LNCaP clone FGC (cell line): Measurements from ENCODE around the gene FUT7.

Source experiments
- DNase-seq: peaks from one replicate; pipeline ENCODE4 v3.0.0-alpha.2; 2011; ENCODE audit warnings: low read depth
- H3K4me3 ChIP-seq: 2 replicates; pipeline ENCODE4 v1.5.1; 2011; ENCODE audit warnings: mild to moderate bottlenecking, low read depth, low read length, control low read depth
- CTCF ChIP-seq: IDR thresholded peaks from 2 replicates; pipeline ENCODE4 v1.5.1; 2012; ENCODE audit warnings: mild to moderate bottlenecking; ENCODE audit not compliant: control insufficient read depth, insufficient read depth; ENCODE audit errors: extremely low read depth

FUT7 gene

GRCh38 chr9:137046088-137046787 is 14.3 kb upstream of the FUT7 start, which contains the start of gene NPDC1:
Gene NPDC1, minus strand, starts transcription at chr9:137046177. Its CDS starts 188 bp downstream, at chr9:137045989.
- TF ChIP-seq CTCF, result peak; percentile 90
- peak; percentile 69 for DNase-seq
- H3K4me3 ChIP-seq, result peak within 1 kb of the TSS; percentile 90

GRCh38 chr9:137045294-137046087 is 13.6 kb upstream of the FUT7 start:
- no peak for TF ChIP-seq CTCF
- DNase-seq, result no peak
- peak overlapping the region; percentile 90 for H3K4me3 ChIP-seq

GRCh38 chr9:137044502-137045177 is 12.8 kb upstream of the FUT7 start:
- peak overlapping the region; percentile 90 for H3K4me3 ChIP-seq
- no peak for DNase-seq
- TF ChIP-seq CTCF, result no peak

DNA sequence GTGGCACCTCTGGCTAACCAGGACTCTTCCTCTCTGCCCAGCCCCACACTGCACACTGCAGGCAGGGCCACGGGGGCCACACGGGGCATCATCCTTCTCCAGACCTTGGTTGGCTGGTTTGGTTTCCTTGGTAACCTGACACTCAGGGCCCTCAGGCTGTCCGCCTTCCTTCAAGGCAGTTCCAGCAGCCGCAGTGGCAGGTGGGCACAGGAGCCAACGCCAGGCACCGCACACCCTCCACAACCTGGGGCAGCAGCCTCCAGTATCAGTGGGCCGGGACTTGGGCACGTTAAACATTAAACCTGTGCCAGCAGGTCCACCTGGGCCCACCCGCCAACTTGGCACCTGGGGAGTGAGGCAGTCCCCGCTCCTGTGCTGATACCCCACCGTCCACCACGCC is 12.1 kb upstream of the FUT7 start:
- no peak for TF ChIP-seq CTCF
- H3K4me3 ChIP-seq, result peak overlapping the region; percentile 90
- no peak for DNase-seq

DNA sequence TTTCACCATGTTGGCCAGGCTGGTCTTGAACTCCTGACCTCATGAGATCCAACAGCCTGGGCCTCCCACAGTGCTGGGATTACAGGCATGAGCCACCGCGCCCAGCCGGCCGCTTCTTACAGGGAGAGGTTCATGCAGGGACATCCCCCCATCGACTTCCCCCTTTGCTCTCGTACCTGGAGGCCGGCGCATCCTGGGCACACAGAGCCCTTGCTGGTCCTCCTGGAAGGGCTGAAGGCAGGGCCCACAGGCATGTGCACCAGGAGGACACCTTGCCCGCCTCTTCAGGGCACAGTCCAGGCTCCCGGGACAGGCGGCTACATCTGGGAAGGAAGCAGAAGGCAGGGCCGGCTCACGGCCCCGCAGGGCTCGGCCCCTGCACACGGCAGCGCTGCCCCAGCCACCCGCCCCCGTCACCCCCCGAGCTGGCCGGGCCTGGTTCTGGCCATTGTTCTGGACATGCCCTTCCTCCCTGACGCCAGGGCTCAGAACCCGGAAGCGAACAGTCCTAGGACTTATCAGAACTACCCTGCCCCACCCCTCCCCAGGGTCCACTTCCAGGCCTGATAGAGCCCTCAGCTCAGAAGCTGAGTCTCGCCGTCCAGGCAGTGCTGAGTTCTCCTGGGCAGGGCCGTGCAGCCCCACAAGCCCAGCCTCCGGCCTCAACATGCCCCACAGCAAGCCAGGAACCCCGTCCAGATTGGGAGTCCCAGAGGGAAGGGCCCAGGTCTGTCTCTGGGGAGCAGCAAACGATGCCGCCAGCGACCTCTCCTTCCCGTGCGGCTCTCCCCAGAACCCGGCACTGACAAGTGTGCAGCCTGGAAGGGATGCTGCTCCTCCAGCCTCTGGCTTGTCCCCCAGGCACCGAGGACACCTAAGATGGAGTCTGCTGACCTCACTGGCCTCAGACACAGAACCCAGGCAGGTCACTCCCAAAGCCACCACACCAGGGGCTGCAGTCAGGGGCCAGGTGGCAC is 11.2 kb upstream of the FUT7 start:
- no peak for DNase-seq
- no peak for TF ChIP-seq CTCF
- no peak overlapping the region for H3K4me3 ChIP-seq

DNA sequence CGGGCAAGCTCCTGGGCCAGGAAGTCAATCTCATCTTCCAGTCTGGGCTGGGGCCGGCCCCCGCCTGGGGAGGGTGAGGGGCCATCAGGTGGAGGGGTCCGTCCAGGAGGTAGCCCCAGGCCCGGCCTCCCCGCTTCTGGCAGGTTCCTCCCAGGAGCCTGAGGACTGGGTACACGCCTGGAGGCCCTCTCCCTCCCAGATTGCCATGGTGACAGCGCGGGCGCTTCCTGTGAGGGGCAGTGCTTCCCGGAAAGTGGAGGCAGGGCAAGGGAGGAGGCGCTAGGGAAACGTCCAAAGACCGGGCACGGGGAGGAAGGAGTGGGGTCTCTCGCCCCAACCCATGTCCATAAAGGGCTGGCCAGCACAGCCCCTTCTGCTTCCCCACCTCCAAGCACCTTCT is 9.2 kb upstream of the FUT7 start:
- DNase-seq, result no peak
- no peak overlapping the region for H3K4me3 ChIP-seq
- TF ChIP-seq CTCF, result no peak
